Skin epidermis (tissue), 12 donors: ENCODE results near the gene JAK3.
"Not testable (repeated sequence)": the region's sequence is repeated elsewhere in the genome, so short reads cannot be mapped to it uniquely, and the experiment has no call there.

Experiments
- H3K27ac ChIP-seq, 21 experiments: fragments of 200-600 bp; sonication (generic) in 11 of 21; one replicate each; pipeline ENCODE4 v1.5.0; 2020; ENCODE audit warnings: mild to moderate bottlenecking in 3 of 21, inconsistent platforms in 2 of 21, moderate library complexity in 2 of 21
- H3K4me3 ChIP-seq, 7 experiments: fragments of 200-600 bp; sonication (generic) in 2 of 7; one replicate each; pipeline ENCODE4 v1.5.0; 2020; ENCODE audit warnings: inconsistent platforms in 2 of 7, mild to moderate bottlenecking in 2 of 7, moderate library complexity in 1 of 7

JAK3 gene

GRCh38 chr19:17847538-17848366, at the start of gene JAK3:
Gene JAK3 (minus strand): TSS chr19:17847982. CDS start chr19:17844417, 3,565 bp downstream.
- peak within 1 kb of the TSS in 20 of 21 experiments; percentile 52 to 99 (median 88) for H3K27ac ChIP-seq
- peak within 1 kb of the TSS; percentile 19 to 41 (median 38) for H3K4me3 ChIP-seq

- Histone ChIP-seq H3K4me3 (no peak overlapping the region), H3K27ac (no peak overlapping the region)
Observed at GRCh38 chr19:17893766-17894165, 46.0 kb upstream of the JAK3 start.

GRCh38 chr19:17889609-17890214, 41.9 kb upstream of the JAK3 start:
- Histone ChIP-seq H3K27ac (no peak overlapping the region), H3K4me3 (no peak overlapping the region)

- Histone ChIP-seq H3K27ac (no peak overlapping the region), H3K4me3 (no peak overlapping the region)
Observed at GRCh38 chr19:17888260-17888659, 40.5 kb upstream of the JAK3 start.

GRCh38 chr19:17887221-17887620, 39.4 kb upstream of the JAK3 start:
- not testable (repeated sequence) for H3K4me3 ChIP-seq, H3K27ac ChIP-seq

- Histone ChIP-seq H3K27ac (no peak overlapping the region), H3K4me3 (no peak overlapping the region)
Observed at GRCh38 chr19:17886515-17886914, 38.7 kb upstream of the JAK3 start.

GRCh38 chr19:17883627-17884410, 36.0 kb upstream of the JAK3 start:
- no peak overlapping the region for H3K27ac ChIP-seq
- H3K4me3 ChIP-seq, result no peak overlapping the region

GRCh38 chr19:17881701-17882100, 33.9 kb upstream of the JAK3 start:
- Histone ChIP-seq H3K27ac (no peak overlapping the region), H3K4me3 (no peak overlapping the region)

GRCh38 chr19:17879466-17879865, 31.7 kb upstream of the JAK3 start:
- Histone ChIP-seq H3K27ac (no peak overlapping the region), H3K4me3 (no peak overlapping the region)

GRCh38 chr19:17877696-17878095, 29.9 kb upstream of the JAK3 start:
- Histone ChIP-seq H3K27ac (no peak overlapping the region), H3K4me3 (no peak overlapping the region)

GRCh38 chr19:17874758-17875135, 27.0 kb upstream of the JAK3 start:
- Histone ChIP-seq H3K27ac (no peak overlapping the region), H3K4me3 (no peak overlapping the region)

- peak overlapping the region in 5 of 7 experiments; percentile 3 to 32 (median 25) for H3K4me3 ChIP-seq
Observed at GRCh38 chr19:17873786-17874757, 26.3 kb upstream of the JAK3 start.

GRCh38 chr19:17872251-17873001, 24.6 kb upstream of the JAK3 start:
- Histone ChIP-seq H3K4me3 (peak overlapping the region in 6 of 7 experiments; percentile 10 to 18 (median 16)), H3K27ac (peak overlapping the region in 1 of 21 experiments; percentile 4)

More at GRCh38 chr19:17873786-17874757, 26.3 kb upstream of the JAK3 start:
- H3K27ac ChIP-seq, result no peak overlapping the region

- H3K4me3 ChIP-seq, result peak within 1 kb of the TSS in 6 of 7 experiments; percentile 10 to 18 (median 16)
- H3K27ac ChIP-seq, result peak within 1 kb of the TSS in 1 of 21 experiments; percentile 4
Observed at GRCh38 chr19:17871878-17872250, 24.1 kb upstream of the JAK3 start, which contains the start of gene SLC5A5. Gene SLC5A5 (plus strand): TSS chr19:17871945. CDS start chr19:17872320, 375 bp downstream.

GRCh38 chr19:17871032-17871877, 23.5 kb upstream of the JAK3 start:
- peak overlapping the region in 1 of 7 experiments; percentile 17 for H3K4me3 ChIP-seq
- no peak overlapping the region for H3K27ac ChIP-seq

- no peak overlapping the region for H3K4me3 ChIP-seq
- no peak overlapping the region for H3K27ac ChIP-seq
Observed at GRCh38 chr19:17869114-17869608, 21.4 kb upstream of the JAK3 start.

GRCh38 chr19:17868669-17869068, 20.9 kb upstream of the JAK3 start:
- H3K4me3 ChIP-seq, result no peak overlapping the region
- no peak overlapping the region for H3K27ac ChIP-seq
